ENCODE data around the gene ETHE1. TPM values are rescaled to one million over a fixed set of nuclear protein-coding genes. Genes with fewer than 3 reads are reported as not detected.

ETHE1 gene
- total and polyA plus RNA-seq, 2 of the 8 experiments (the other 6 are each of a cell fraction or from before 2014, with no cell fraction given), result 19.9 to 96.0 TPM

DNA sequence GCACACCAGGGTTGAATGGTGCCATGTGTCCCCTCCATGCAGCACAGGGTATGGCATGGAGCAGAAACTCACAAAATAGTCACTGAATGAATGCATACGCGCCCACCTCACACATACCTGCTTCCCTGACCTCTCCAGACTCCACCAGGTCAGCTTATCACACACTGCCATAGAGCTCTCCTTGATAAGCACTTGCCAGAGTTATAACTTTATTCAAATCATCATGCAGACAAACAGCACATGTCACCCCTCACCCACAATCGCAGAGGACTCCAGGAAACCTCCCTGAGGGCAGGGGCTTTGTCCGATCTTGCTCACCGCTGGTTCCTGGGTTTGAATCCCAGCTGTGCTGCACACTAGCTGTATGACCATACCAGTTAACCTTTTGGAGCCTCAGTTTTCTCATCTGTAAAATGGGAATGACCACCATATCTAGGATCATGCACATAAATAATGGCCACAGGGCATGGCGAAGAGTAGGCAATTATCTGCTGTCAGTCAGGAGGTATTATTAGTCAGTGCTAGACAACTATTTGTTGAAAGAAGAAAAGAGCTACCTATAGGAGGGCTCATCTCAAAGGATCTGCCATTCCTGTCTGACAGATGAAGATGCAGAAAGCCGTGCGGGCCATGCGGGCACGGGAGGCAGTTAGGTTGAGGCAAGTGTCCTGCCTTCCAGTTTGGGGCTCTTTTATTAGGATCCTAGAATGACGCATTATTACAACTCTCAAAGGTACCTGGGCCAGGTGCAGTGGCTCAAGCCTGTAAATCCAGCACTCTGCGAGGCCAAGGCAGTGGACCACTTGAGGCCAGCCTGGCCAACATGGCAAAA, 34.4 kb upstream of the ETHE1 start:
- no peak for DNase-seq (ENCODE audit: low read depth in 1 of 2, low spot score in 2 of 2)
- no peaks in the 10 kb centered on the region for H3K27me3 ChIP-seq (replicated peaks in 1 of 4; ENCODE audit: control insufficient read depth in 3 of 4, extremely low read depth in 1 of 4, insufficient read depth in 3 of 4, low read length in 3 of 4)
- no peak overlapping the region for H3K56ac ChIP-seq (replicated peaks; ENCODE audit: insufficient read length, low read depth, low read length)
- WGBS, 2 experiments (ENCODE audit: extremely low coverage in 1 of 2, insufficient coverage in 1 of 2, insufficient read length in 1 of 2, insufficient replicate concordance in 2 of 2, low coverage in 1 of 2, low lambda C conversion rate in 2 of 2, missing lambda C conversion rate in 1 of 2), result 89% methylated on average over 12 of the region's 12 CpGs; no CpG with 5 or more reads in 1 of the 2 experiments
- POLR2A ChIA-PET (ENCODE audit: partially characterized antibody), result interaction anchor here (0.6 to 1.1 kb wide), 3 partner anchors 14 to 99 kb away, joined by 3 to 4 read pairs (median 3); partner anchors contain the start of gene XRCC1
- no peaks in the 10 kb centered on the region for H3K9me3 ChIP-seq (ENCODE audit: insufficient read depth in 2 of 2, low read depth in 1 of 2, low read length in 1 of 2)
- no peak overlapping the region for H2AK5ac ChIP-seq (ENCODE audit: low read depth, low read length)
- H3K27ac ChIP-seq (ENCODE audit: low read depth, low read length), result no peak overlapping the region
- FAIRE-seq, result no peak
- no peaks in the 10 kb centered on the region for H3K23me2 ChIP-seq (ENCODE audit: low read depth, low read length)
- H3K9ac ChIP-seq (replicated peaks in 1 of 4; ENCODE audit: extremely low read depth in 1 of 4, low read depth in 3 of 4, low read length in 3 of 4), result no peak overlapping the region
- no peak overlapping the region for H3K23ac ChIP-seq (ENCODE audit: insufficient read length)
- H2BK120ac ChIP-seq (replicated peaks; ENCODE audit: low read depth, low read length), result no peak overlapping the region
- no peak overlapping the region for H3K4me2 ChIP-seq (ENCODE audit: insufficient read depth in 1 of 2, low read depth in 2 of 2, low read length in 2 of 2)
- no peak overlapping the region for H3K4ac ChIP-seq (replicated peaks; ENCODE audit: insufficient read length, low read depth, low read length)
- H2AFZ ChIP-seq (ENCODE audit: low read length), result no peak overlapping the region
- H4K91ac ChIP-seq (replicated peaks; ENCODE audit: insufficient read length, low read length), result no peak overlapping the region
- no peaks in the 10 kb centered on the region for H3K4me1 ChIP-seq (replicated peaks in 1 of 4; ENCODE audit: control insufficient read depth in 3 of 4, insufficient read depth in 4 of 4, low read length in 3 of 4)
- H2BK5ac ChIP-seq (ENCODE audit: low read depth, low read length), result no peak overlapping the region
- H3K14ac ChIP-seq (ENCODE audit: insufficient read length), result no peak overlapping the region
- no peak overlapping the region for H4K8ac ChIP-seq (ENCODE audit: extremely low read depth, insufficient read depth, low read length)
- H4K20me1 ChIP-seq (replicated peaks in 1 of 2; ENCODE audit: control insufficient read depth in 1 of 2, insufficient read depth in 2 of 2, low read length in 2 of 2), result peaks cover 0 to 8% of the 10 kb centered on the region in 2 experiments
- no peaks in the 10 kb centered on the region; the same call in 1 of the 2 replicates for H3K79me1 ChIP-seq (ENCODE audit: low read depth, low read length)
- H3K79me2 ChIP-seq (ENCODE audit: control insufficient read depth in 1 of 2, insufficient read depth in 2 of 2, low read length in 2 of 2), result no peaks in the 10 kb centered on the region
- H4K5ac ChIP-seq (ENCODE audit: insufficient read length, low read depth, low read length), result no peak overlapping the region
- H2BK20ac ChIP-seq (ENCODE audit: low read length), result no peak overlapping the region
- H2BK15ac ChIP-seq (ENCODE audit: low read length), result no peak overlapping the region
- CTCF ChIA-PET (ENCODE audit: partially characterized antibody), result interaction anchor here (1.2 to 10.7 kb wide), 6 partner anchors 11 to 39 kb away, joined by 3 to 122 read pairs (median 4); partner anchors contain the start of genes IRGQ, PINLYP, XRCC1 and ZNF575
- no peak for TF ChIP-seq BRCA1 (IDR thresholded peaks at IDR 0.05; ENCODE audit: low read depth, low read length)
- TF ChIP-seq, protein P1, sequence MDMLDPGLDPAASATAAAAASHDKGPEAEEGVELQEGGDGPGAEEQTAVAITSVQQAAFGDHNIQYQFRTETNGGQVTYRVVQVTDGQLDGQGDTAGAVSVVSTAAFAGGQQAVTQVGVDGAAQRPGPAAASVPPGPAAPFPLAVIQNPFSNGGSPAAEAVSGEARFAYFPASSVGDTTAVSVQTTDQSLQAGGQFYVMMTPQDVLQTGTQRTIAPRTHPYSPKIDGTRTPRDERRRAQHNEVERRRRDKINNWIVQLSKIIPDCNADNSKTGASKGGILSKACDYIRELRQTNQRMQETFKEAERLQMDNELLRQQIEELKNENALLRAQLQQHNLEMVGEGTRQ (IDR thresholded peaks at IDR 0.05; ENCODE audit: low read length), result no peak
- no peak for TF ChIP-seq EP300 (IDR thresholded peaks at IDR 0.05; ENCODE audit: borderline replicate concordance in 1 of 2, low read depth in 2 of 2, low read length in 2 of 2)
- no peak for TF ChIP-seq SIRT6 (IDR thresholded peaks at IDR 0.05; ENCODE audit: low read length)
- TF ChIP-seq, protein P2, sequence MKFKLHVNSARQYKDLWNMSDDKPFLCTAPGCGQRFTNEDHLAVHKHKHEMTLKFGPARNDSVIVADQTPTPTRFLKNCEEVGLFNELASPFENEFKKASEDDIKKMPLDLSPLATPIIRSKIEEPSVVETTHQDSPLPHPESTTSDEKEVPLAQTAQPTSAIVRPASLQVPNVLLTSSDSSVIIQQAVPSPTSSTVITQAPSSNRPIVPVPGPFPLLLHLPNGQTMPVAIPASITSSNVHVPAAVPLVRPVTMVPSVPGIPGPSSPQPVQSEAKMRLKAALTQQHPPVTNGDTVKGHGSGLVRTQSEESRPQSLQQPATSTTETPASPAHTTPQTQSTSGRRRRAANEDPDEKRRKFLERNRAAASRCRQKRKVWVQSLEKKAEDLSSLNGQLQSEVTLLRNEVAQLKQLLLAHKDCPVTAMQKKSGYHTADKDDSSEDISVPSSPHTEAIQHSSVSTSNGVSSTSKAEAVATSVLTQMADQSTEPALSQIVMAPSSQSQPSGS (IDR thresholded peaks at IDR 0.05; ENCODE audit: low read length), result no peak
- TF ChIP-seq TCF12 (IDR thresholded peaks at IDR 0.05; ENCODE audit: low read depth, low read length), result no peak
- TF ChIP-seq RAD21 (IDR thresholded peaks at IDR 0.05 in 1 of 2, conservative IDR thresholded peaks at IDR 0.05 in 1 of 2; ENCODE audit: low read depth in 2 of 2, low read length in 2 of 2), result no peak
- no peak overlapping the region for H3K18ac ChIP-seq (ENCODE audit: extremely low read depth, low read length)
- H2BK12ac ChIP-seq (ENCODE audit: low read depth, low read length), result no peak overlapping the region
- no peak overlapping the region for H3K4me3 ChIP-seq (ENCODE audit: extremely low read depth in 1 of 4, insufficient read depth in 2 of 4, low read depth in 3 of 4, low read length in 4 of 4)
- H3K36me3 ChIP-seq (ENCODE audit: control insufficient read depth in 2 of 4, insufficient read depth in 4 of 4, low read length in 3 of 4), result peaks cover 0 to 8% (median 0%) of the 10 kb centered on the region in 4 experiments; a peak in 2 of 8 replicates

All from H1 (cell line).